ENCODE data around the gene PGM5. TPM values are rescaled to one million over a fixed set of nuclear protein-coding genes. Genes with fewer than 3 reads are reported as not detected.

The PGM5 gene
- total RNA-seq, 1 experiment from 2014 or later, result 4.2 TPM

GRCh38 chr9:68455451-68455850, 99.0 kb downstream of the PGM5 start:
- Mint-ChIP-seq H3K27me3 (ENCODE audit: insufficient read depth, unreplicated experiment) (no peaks in the 10 kb centered on the region), H3K9me3 (ENCODE audit: unreplicated experiment) (no peaks in the 10 kb centered on the region), H3K4me1 (ENCODE audit: low read depth, unreplicated experiment) (no peaks in the 10 kb centered on the region), H3K4me3 (ENCODE audit: unreplicated experiment) (no peak overlapping the region), H3K36me3 (ENCODE audit: insufficient read depth, unreplicated experiment) (no peaks in the 10 kb centered on the region), H3K27ac (ENCODE audit: unreplicated experiment) (no peak overlapping the region)
- ChIA-PET CTCF (no interaction called here), POLR2A (no interaction called here)
- DNase-seq, result no peak
- intact Hi-C loops (cut with micrococcal nuclease; ENCODE audit: unreplicated experiment), result no loop called here
- no peaks in the 10 kb centered on the region for H3K4me1 ChIP-seq
- H3K27me3 ChIP-seq (replicated peaks; ENCODE audit: control insufficient read depth, insufficient read depth, low read length), result no peaks in the 10 kb centered on the region
- H3K36me3 ChIP-seq (ENCODE audit: control insufficient read depth, insufficient read depth, low read length), result no peaks in the 10 kb centered on the region
- no peak overlapping the region for H3K4me3 ChIP-seq (ENCODE audit: low read depth, low read length)
- no peaks in the 10 kb centered on the region for H3K9me3 ChIP-seq
- TF ChIP-seq CTCF (IDR thresholded peaks at IDR 0.05; ENCODE audit: insufficient read depth in 1 of 2, low read depth in 1 of 2, low read length in 1 of 2, severe bottlenecking in 1 of 2, unreplicated experiment in 1 of 2), result no peak
- no TSS peak for BruUV-seq (replicated peaks)

- no peak for DNase-seq
- H3K4me1 Mint-ChIP-seq (ENCODE audit: low read depth, unreplicated experiment), result no peaks in the 10 kb centered on the region
- H3K4me1 ChIP-seq, result no peaks in the 10 kb centered on the region
- no peaks in the 10 kb centered on the region for H3K27me3 ChIP-seq (replicated peaks; ENCODE audit: control insufficient read depth, insufficient read depth, low read length)
- TF ChIP-seq CTCF (IDR thresholded peaks at IDR 0.05; ENCODE audit: insufficient read depth in 1 of 2, low read depth in 1 of 2, low read length in 1 of 2, severe bottlenecking in 1 of 2, unreplicated experiment in 1 of 2), result no peak
- no peak overlapping the region for H3K4me3 Mint-ChIP-seq (ENCODE audit: unreplicated experiment)
- H3K9me3 Mint-ChIP-seq (ENCODE audit: unreplicated experiment), result no peaks in the 10 kb centered on the region
- no peaks in the 10 kb centered on the region for H3K36me3 ChIP-seq (ENCODE audit: control insufficient read depth, insufficient read depth, low read length)
- H3K36me3 Mint-ChIP-seq (ENCODE audit: insufficient read depth, unreplicated experiment), result no peaks in the 10 kb centered on the region
- CTCF ChIA-PET, result no interaction called here
- no peaks in the 10 kb centered on the region for H3K27me3 Mint-ChIP-seq (ENCODE audit: insufficient read depth, unreplicated experiment)
- intact Hi-C loops (cut with micrococcal nuclease; ENCODE audit: unreplicated experiment), result no loop called here
- no peak overlapping the region for H3K27ac Mint-ChIP-seq (ENCODE audit: unreplicated experiment)
- no TSS peak for BruUV-seq (replicated peaks)
- no peaks in the 10 kb centered on the region for H3K9me3 ChIP-seq
- POLR2A ChIA-PET, result no interaction called here
- no peak overlapping the region for H3K4me3 ChIP-seq (ENCODE audit: low read depth, low read length)
Observed at GRCh38 chr9:68457803-68458202, 101.4 kb downstream of the PGM5 start.

GRCh38 chr9:68458918-68459317, 102.5 kb downstream of the PGM5 start:
- POLR2A ChIA-PET, result no interaction called here
- no peak for TF ChIP-seq CTCF (IDR thresholded peaks at IDR 0.05; ENCODE audit: insufficient read depth in 1 of 2, low read depth in 1 of 2, low read length in 1 of 2, severe bottlenecking in 1 of 2, unreplicated experiment in 1 of 2)
- DNase-seq, result no peak
- BruUV-seq (replicated peaks), result no TSS peak
- Mint-ChIP-seq H3K27ac (ENCODE audit: unreplicated experiment) (no peak overlapping the region), H3K36me3 (ENCODE audit: insufficient read depth, unreplicated experiment) (no peaks in the 10 kb centered on the region), H3K4me3 (ENCODE audit: unreplicated experiment) (no peak overlapping the region), H3K9me3 (ENCODE audit: unreplicated experiment) (no peaks in the 10 kb centered on the region), H3K27me3 (ENCODE audit: insufficient read depth, unreplicated experiment) (no peaks in the 10 kb centered on the region), H3K4me1 (ENCODE audit: low read depth, unreplicated experiment) (no peaks in the 10 kb centered on the region)
- Histone ChIP-seq H3K4me1 (no peaks in the 10 kb centered on the region), H3K9me3 (no peaks in the 10 kb centered on the region), H3K36me3 (ENCODE audit: control insufficient read depth, insufficient read depth, low read length) (no peaks in the 10 kb centered on the region), H3K27me3 (replicated peaks; ENCODE audit: control insufficient read depth, insufficient read depth, low read length) (no peaks in the 10 kb centered on the region), H3K4me3 (ENCODE audit: low read depth, low read length) (no peak overlapping the region)
- intact Hi-C loops (cut with micrococcal nuclease; ENCODE audit: unreplicated experiment), result no loop called here
- CTCF ChIA-PET, result no interaction called here
